Endodermal cell (in vitro differentiated cells): Measurements from ENCODE around the gene RASA2. TPM values are rescaled to one million over a fixed set of nuclear protein-coding genes. Genes with fewer than 3 reads are reported as not detected.

Experiments used
- DNase-seq: peaks from one replicate; pipeline ENCODE4 v3.0.0-alpha.2; 2017
- H3K27ac ChIP-seq: 2 replicates; pipeline ENCODE4 v1.5.1; 2013; ENCODE audit warnings: mild to moderate bottlenecking, low read depth, low read length, moderate library complexity
- H3K27me3 ChIP-seq: 2 replicates; pipeline ENCODE4 v1.6.1; 2013; ENCODE audit warnings: mild to moderate bottlenecking, low read length, moderate library complexity; ENCODE audit not compliant: insufficient read depth, control insufficient read depth, poor library complexity, severe bottlenecking
- H3K36me3 ChIP-seq: 2 replicates; pipeline ENCODE4 v1.7.0; 2013; ENCODE audit warnings: mild to moderate bottlenecking, low read length, moderate library complexity; ENCODE audit not compliant: control insufficient read depth, insufficient read depth
- H3K4me1 ChIP-seq: one replicate; pipeline ENCODE4 v1.7.0; 2013; ENCODE audit warnings: low read length; ENCODE audit not compliant: control insufficient read depth, insufficient read depth
- H3K4me3 ChIP-seq: 2 replicates; pipeline ENCODE4 v1.5.1; 2013; ENCODE audit warnings: mild to moderate bottlenecking, low read length, moderate library complexity
- H3K9ac ChIP-seq: 2 replicates; pipeline ENCODE4 v1.6.1; 2013; ENCODE audit warnings: mild to moderate bottlenecking, low read length, moderate library complexity; ENCODE audit not compliant: poor library complexity, severe bottlenecking; ENCODE audit errors: extremely low read depth
- H3K9me3 ChIP-seq: 2 replicates; pipeline ENCODE4 v1.6.1; 2013; ENCODE audit warnings: mild to moderate bottlenecking, low read length, moderate library complexity; ENCODE audit not compliant: control insufficient read depth
- H3K27ac Mint-ChIP-seq: 2 replicates; pipeline ENCODE4 v1.8.0; 2020; ENCODE audit warnings: mixed read lengths
- H3K27me3 Mint-ChIP-seq: 2 replicates; pipeline ENCODE4 v1.8.0; 2021; ENCODE audit warnings: mild to moderate bottlenecking, mixed read lengths; ENCODE audit not compliant: insufficient read depth
- H3K36me3 Mint-ChIP-seq: 2 replicates; pipeline ENCODE4 v1.8.0; 2020; ENCODE audit warnings: low read depth, mixed read lengths
- H3K4me1 Mint-ChIP-seq: 2 replicates; pipeline ENCODE4 v1.8.0; 2020; ENCODE audit warnings: mixed read lengths
- H3K4me3 Mint-ChIP-seq: 2 replicates; pipeline ENCODE4 v1.8.0; 2020; ENCODE audit warnings: mild to moderate bottlenecking, moderate library complexity, mixed read lengths
- H3K9me3 Mint-ChIP-seq: 2 replicates; pipeline ENCODE4 v1.8.0; 2020; ENCODE audit warnings: mild to moderate bottlenecking, mixed read lengths
- CTCF ChIP-seq: fragments of 200-600 bp; sonication (generic); conservative IDR thresholded peaks from 2 replicates; pipeline ENCODE4 v1.5.0; 2021; ENCODE audit warnings: antibody characterized with exemption, mild to moderate bottlenecking
- WGBS, 2 experiments: methylation state at CpG; one replicate each; pipeline versions ENCODE4 v1.1.5 to v1.1.7; 2013; ENCODE audit warnings: missing lambda C conversion rate in 2 of 2, mixed read lengths in 1 of 2; ENCODE audit not compliant: insufficient coverage in 1 of 2, insufficient read length in 1 of 2; 5-methylcytosine and 5-hydroxymethylcytosine counted together
- total RNA-seq, 2 donors: library from RNA; stranded (reverse); fragmentation: NEBNext Ultra II Directional in 1 of 2; extraction: Animal tissue kit (Norgen Biotek cat#: 25700) in 1 of 2; gene quantifications; 2 replicates in 1 of 2; 3 replicates in 1 of 2; pipeline ENCODE4 v1.2.1, GENCODE V29; 2021

Gene RASA2
- total RNA-seq, 2 donors from 2014 or later = 20.5 to 25.0 TPM

- H3K27ac Mint-ChIP-seq = peak overlapping the region; percentile 69
Observed at GRCh38 chr3:141440942-141441341, 45.9 kb upstream of the RASA2 start.

GRCh38 chr3:141441381-141442364, 45.2 kb upstream of the RASA2 start:
- H3K27ac Mint-ChIP-seq = peak overlapping the region; percentile 69

More at GRCh38 chr3:141440942-141441341, 45.9 kb upstream of the RASA2 start:
- WGBS, 2 experiments = 92 to 100% methylated on average over 2 to 3 of the region's 3 CpGs
- H3K9me3 ChIP-seq = no peaks in the 10 kb centered on the region
- H3K36me3 Mint-ChIP-seq = peaks cover 38% of the 10 kb centered on the region
- no peak overlapping the region for H3K27ac ChIP-seq
- H3K9me3 Mint-ChIP-seq = no peaks in the 10 kb centered on the region
- H3K36me3 ChIP-seq = peaks cover 27% of the 10 kb centered on the region
- no peak overlapping the region for H3K4me3 Mint-ChIP-seq
- no peaks in the 10 kb centered on the region for H3K27me3 ChIP-seq
- H3K4me1 Mint-ChIP-seq = peaks cover 5% of the 10 kb centered on the region
- H3K4me1 ChIP-seq = no peaks in the 10 kb centered on the region
- no peaks in the 10 kb centered on the region for H3K27me3 Mint-ChIP-seq
- TF ChIP-seq CTCF = no peak
- DNase-seq = no peak
- H3K4me3 ChIP-seq = no peak overlapping the region
- H3K9ac ChIP-seq = no peak overlapping the region

GRCh38 chr3:141442446-141442845, 44.4 kb upstream of the RASA2 start:
- no peak overlapping the region for H3K27ac ChIP-seq
- 94 to 95% methylated on average over 6 to 10 of the region's 10 CpGs for WGBS, 2 experiments
- Mint-ChIP-seq H3K36me3 (peaks cover 38% of the 10 kb centered on the region), H3K27ac (peak overlapping the region; percentile 44), H3K27me3 (no peaks in the 10 kb centered on the region), H3K4me1 (peaks cover 5% of the 10 kb centered on the region), H3K9me3 (no peaks in the 10 kb centered on the region), H3K4me3 (no peak overlapping the region)
- TF ChIP-seq CTCF = no peak
- H3K4me3 ChIP-seq = no peak overlapping the region
- H3K4me1 ChIP-seq = no peaks in the 10 kb centered on the region
- H3K9ac ChIP-seq = no peak overlapping the region
- no peak for DNase-seq
- H3K36me3 ChIP-seq = peaks cover 34% of the 10 kb centered on the region
- no peaks in the 10 kb centered on the region for H3K27me3 ChIP-seq
- H3K9me3 ChIP-seq = no peaks in the 10 kb centered on the region

More at GRCh38 chr3:141441381-141442364, 45.2 kb upstream of the RASA2 start:
- peak; percentile 91 for DNase-seq
- Histone ChIP-seq H3K27ac (no peak overlapping the region), H3K4me3 (no peak overlapping the region), H3K9me3 (no peaks in the 10 kb centered on the region), H3K4me1 (no peaks in the 10 kb centered on the region), H3K9ac (no peak overlapping the region), H3K27me3 (no peaks in the 10 kb centered on the region), H3K36me3 (peaks cover 34% of the 10 kb centered on the region)
- H3K9me3 Mint-ChIP-seq = no peaks in the 10 kb centered on the region
- H3K27me3 Mint-ChIP-seq = no peaks in the 10 kb centered on the region
- peaks cover 5% of the 10 kb centered on the region for H3K4me1 Mint-ChIP-seq
- H3K4me3 Mint-ChIP-seq = no peak overlapping the region
- peak; percentile 96 for TF ChIP-seq CTCF
- H3K36me3 Mint-ChIP-seq = peaks cover 38% of the 10 kb centered on the region
- WGBS, 2 experiments = 72 to 77% methylated on average over 9 to 10 of the region's 10 CpGs
